ENCODE results near the gene TYW5. TPM values are rescaled to one million over a fixed set of nuclear protein-coding genes. Genes with fewer than 3 reads are reported as not detected.

The TYW5 gene
- polyA plus RNA-seq, 3 donors = 1.5 to 3.5 (median 1.6) TPM

- Histone ChIP-seq H3K9ac (ENCODE audit: insufficient read depth, low read length, poor library complexity, severe bottlenecking) (no peak overlapping the region), H3K27me3 (ENCODE audit: control insufficient read depth in 2 of 2, insufficient read depth in 2 of 2, low read length in 2 of 2) (no peaks in the 10 kb centered on the region), H3K4me1 (ENCODE audit: control insufficient read depth in 1 of 2, insufficient read depth in 2 of 2, low read length in 2 of 2) (no peaks in the 10 kb centered on the region), H3K79me2 (ENCODE audit: insufficient read depth, low read length) (no peaks in the 10 kb centered on the region), H3K27ac (ENCODE audit: low read depth in 1 of 2, low read length in 2 of 2) (no peak overlapping the region), H3K4me3 (replicated peaks in 1 of 3; ENCODE audit: low read depth in 2 of 3, low read length in 3 of 3) (no peak overlapping the region), H2AFZ (ENCODE audit: insufficient read depth, low read depth, low read length, poor library complexity, severe bottlenecking) (no peak overlapping the region), H4K20me1 (ENCODE audit: insufficient read depth, low read length) (no peaks in the 10 kb centered on the region), H3K4me2 (replicated peaks; ENCODE audit: extremely low read depth, low read length, poor library complexity, severe bottlenecking) (no peak overlapping the region), H3K9me3 (replicated peaks in 1 of 2; ENCODE audit: control insufficient read depth in 1 of 2, insufficient read depth in 1 of 2, low read length in 2 of 2) (no peaks in the 10 kb centered on the region), H3K36me3 (replicated peaks in 1 of 2; ENCODE audit: control insufficient read depth in 1 of 2, insufficient read depth in 2 of 2, low read length in 2 of 2) (no peaks in the 10 kb centered on the region)
- H3K27me3 Mint-ChIP-seq (ENCODE audit: low read depth in 3 of 3) = peaks cover 0 to 4% (median 2%) of the 10 kb centered on the region in 3 donors
- intact Hi-C loops (cut with micrococcal nuclease) = no loop called here
- H3K4me1 Mint-ChIP-seq = no peaks in the 10 kb centered on the region
- no peaks in the 10 kb centered on the region for H3K36me3 Mint-ChIP-seq
- WGBS (ENCODE audit: insufficient coverage) = no CpG with 5 or more reads among the region's 4 CpGs
- H3K9me3 Mint-ChIP-seq = peaks cover 0 to 4% (median 0%) of the 10 kb centered on the region in 7 donors
- no peak for TF ChIP-seq CTCF (IDR thresholded peaks at IDR 0.05)
- H3K4me3 Mint-ChIP-seq = no peak overlapping the region
- DNase-seq = no peak
- H3K27ac Mint-ChIP-seq = no peak overlapping the region
These were observed 53.3 kb downstream of the TYW5 start for GRCh38 chr2:199901942-199902341.

- Mint-ChIP-seq H3K27me3 (ENCODE audit: low read depth in 3 of 3) (peaks cover 0 to 1% (median 1%) of the 10 kb centered on the region in 3 donors), H3K9me3 (peaks cover 0 to 3% (median 0%) of the 10 kb centered on the region in 7 donors), H3K27ac (no peak overlapping the region), H3K36me3 (no peaks in the 10 kb centered on the region), H3K4me1 (no peaks in the 10 kb centered on the region), H3K4me3 (no peak overlapping the region)
- Histone ChIP-seq H3K27me3 (ENCODE audit: control insufficient read depth in 2 of 2, insufficient read depth in 2 of 2, low read length in 2 of 2) (no peaks in the 10 kb centered on the region), H3K4me1 (ENCODE audit: control insufficient read depth in 1 of 2, insufficient read depth in 2 of 2, low read length in 2 of 2) (no peaks in the 10 kb centered on the region), H4K20me1 (ENCODE audit: insufficient read depth, low read length) (no peaks in the 10 kb centered on the region), H3K79me2 (ENCODE audit: insufficient read depth, low read length) (no peaks in the 10 kb centered on the region), H3K36me3 (replicated peaks in 1 of 2; ENCODE audit: control insufficient read depth in 1 of 2, insufficient read depth in 2 of 2, low read length in 2 of 2) (no peaks in the 10 kb centered on the region), H3K9ac (ENCODE audit: insufficient read depth, low read length, poor library complexity, severe bottlenecking) (no peak overlapping the region), H2AFZ (ENCODE audit: insufficient read depth, low read depth, low read length, poor library complexity, severe bottlenecking) (no peak overlapping the region), H3K27ac (ENCODE audit: low read depth in 1 of 2, low read length in 2 of 2) (no peak overlapping the region), H3K9me3 (replicated peaks in 1 of 2; ENCODE audit: control insufficient read depth in 1 of 2, insufficient read depth in 1 of 2, low read length in 2 of 2) (no peaks in the 10 kb centered on the region), H3K4me3 (replicated peaks in 1 of 3; ENCODE audit: low read depth in 2 of 3, low read length in 3 of 3) (no peak overlapping the region), H3K4me2 (replicated peaks; ENCODE audit: extremely low read depth, low read length, poor library complexity, severe bottlenecking) (no peak overlapping the region)
- no peak for TF ChIP-seq CTCF (IDR thresholded peaks at IDR 0.05)
- intact Hi-C loops (cut with micrococcal nuclease) = no loop called here
- WGBS (ENCODE audit: insufficient coverage) = 100% methylated on average over 1 of the region's 2 CpGs
- DNase-seq = no peak
These were observed 58.7 kb downstream of the TYW5 start for GRCh38 chr2:199896617-199897016.

All from CD14-positive monocyte (primary cell).